GM21619 (cell line): ENCODE results near the gene PAPPA2.

Experiments used
- ATAC-seq: cut with Tn5 transposase; IDR thresholded peaks from one replicate; pipeline ENCODE4 v1.9.1; 2021; ENCODE audit not compliant: unreplicated experiment

PAPPA2 gene

GRCh38 chr1:176485083-176485482 lies 22.1 kb downstream of the PAPPA2 start:
- no peak for ATAC-seq

- no peak for ATAC-seq
Measured at GRCh38 chr1:176494436-176494835, 31.5 kb downstream of the PAPPA2 start.

GRCh38 chr1:176499671-176500070 lies 36.7 kb downstream of the PAPPA2 start:
- ATAC-seq, result no peak

- no peak for ATAC-seq
Measured at GRCh38 chr1:176501599-176501998, 38.6 kb downstream of the PAPPA2 start.

DNA sequence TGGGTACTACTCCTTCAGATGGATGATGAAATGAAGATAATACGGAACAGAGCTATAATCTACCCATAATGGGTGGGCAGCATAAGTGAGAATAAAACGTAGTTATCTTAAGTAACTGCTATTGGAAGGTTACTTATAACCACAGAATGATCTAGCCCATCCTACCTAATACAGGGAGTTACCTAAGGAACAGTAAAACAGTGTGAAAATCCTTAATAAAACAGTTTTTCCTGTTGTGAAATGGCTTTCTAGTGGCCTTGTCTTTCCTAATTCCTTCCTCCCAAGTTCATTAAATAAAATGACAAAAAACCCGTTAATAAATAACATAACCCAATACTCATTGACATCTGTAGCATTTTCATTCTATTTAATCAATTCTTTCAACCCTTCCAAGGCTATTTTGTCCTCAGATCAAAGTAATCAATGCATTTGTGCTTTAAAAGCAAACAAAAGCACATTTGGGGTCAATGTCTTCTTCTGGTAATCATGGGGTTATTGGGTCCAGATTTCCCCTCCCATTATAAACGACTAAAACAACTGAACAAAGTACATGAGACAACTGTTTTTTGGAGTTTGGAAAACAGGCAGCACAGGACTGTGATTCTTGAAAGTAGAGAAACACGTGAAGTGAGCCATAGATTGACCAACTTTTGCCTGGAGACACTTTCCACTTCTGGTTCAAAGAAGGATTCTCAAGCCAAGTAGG lies 42.0 kb downstream of the PAPPA2 start:
- ATAC-seq, result no peak

DNA sequence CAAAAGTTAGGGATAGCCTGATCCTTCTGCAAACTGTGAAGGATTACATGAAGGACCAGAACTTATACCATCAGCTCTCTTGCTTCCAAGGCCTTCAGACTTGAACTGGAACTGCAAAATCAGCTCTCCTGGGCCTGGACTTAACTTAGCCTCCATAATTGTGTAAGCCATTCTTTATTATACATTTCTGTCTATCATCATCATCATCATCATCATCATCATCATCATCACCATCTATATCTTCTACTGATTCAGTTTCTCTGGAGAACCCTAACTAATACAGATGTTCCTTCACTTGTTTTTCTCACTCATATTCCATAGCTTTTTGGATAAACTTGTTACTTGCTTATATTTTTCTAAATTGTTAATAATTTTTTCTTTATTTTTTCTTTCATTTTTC lies 50.0 kb downstream of the PAPPA2 start:
- no peak for ATAC-seq

GRCh38 chr1:176515310-176515709 lies 52.3 kb downstream of the PAPPA2 start:
- no peak for ATAC-seq

GRCh38 chr1:176517484-176517883 lies 54.5 kb downstream of the PAPPA2 start:
- ATAC-seq, result peak; percentile 96

DNA sequence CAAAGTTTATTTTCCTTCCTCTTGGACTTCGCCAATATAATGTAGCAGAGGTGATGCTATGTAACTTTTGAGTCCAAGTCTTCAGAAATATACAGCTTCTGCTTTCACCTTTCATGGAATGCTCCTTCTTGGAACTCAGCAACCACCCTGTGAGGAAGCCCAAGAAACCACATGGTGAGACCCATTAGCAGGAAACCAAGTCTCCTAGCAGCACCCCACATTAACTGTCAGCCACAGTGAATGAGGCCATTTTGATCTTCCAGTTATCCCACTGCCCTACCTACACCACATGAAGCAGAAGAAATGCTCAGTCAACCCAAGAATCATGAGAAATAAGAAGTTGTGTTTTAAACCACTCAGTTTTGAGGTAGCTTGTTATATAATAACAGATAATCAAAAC lies 58.2 kb downstream of the PAPPA2 start:
- ATAC-seq, result no peak

DNA sequence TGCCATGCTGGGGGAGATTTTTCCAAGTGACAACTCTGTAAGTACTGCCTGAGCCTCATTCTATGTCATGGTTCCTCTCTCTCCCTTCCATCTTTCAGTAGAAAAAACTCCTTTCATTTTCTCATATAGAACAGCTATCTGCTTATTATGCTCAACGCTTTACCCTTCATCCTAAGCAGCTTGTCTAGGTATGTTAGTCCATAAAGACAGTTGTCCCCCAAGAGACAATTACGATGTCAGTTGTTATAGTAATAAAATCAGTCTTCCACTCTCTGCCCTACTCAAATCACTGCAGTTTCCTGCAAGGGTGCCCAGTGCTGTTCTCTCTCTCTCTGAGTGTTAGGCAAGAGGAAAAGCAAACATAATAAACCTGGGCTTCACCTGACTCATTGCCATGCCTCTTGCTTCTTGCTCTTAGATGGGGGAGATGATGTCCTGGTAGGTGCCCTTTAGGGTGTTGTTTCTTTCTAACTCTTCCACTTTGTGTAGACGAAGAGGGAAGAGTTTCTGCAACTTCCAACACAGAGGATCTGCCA lies 59.4 kb downstream of the PAPPA2 start:
- ATAC-seq, result no peak

- no peak for ATAC-seq
Measured at GRCh38 chr1:176529395-176530090, 66.6 kb downstream of the PAPPA2 start.

DNA sequence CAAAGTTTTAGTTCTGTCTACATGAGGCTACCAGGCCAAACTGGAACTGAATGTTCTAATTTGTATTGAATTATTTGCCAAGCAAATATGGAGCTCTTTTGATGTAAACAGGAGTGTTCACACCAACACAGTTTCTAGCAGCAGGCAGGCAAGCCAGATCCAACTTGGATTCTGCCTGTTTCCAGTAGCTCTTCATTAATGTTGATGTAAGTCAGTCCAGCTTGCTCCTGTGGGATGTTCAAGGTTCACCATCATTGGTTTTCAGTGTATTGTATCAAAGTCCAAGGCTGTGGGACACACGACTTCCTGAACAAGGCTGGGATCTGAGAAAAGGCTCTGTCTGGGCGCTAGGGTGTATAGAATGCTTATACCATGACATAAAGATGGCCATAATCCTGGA lies 68.1 kb downstream of the PAPPA2 start:
- ATAC-seq, result no peak

GRCh38 chr1:176531921-176532897 lies 69.2 kb downstream of the PAPPA2 start:
- no peak for ATAC-seq

GRCh38 chr1:176533020-176533419 lies 70.0 kb downstream of the PAPPA2 start:
- ATAC-seq, result no peak

GRCh38 chr1:176536588-176536987 lies 73.6 kb downstream of the PAPPA2 start:
- ATAC-seq, result no peak

GRCh38 chr1:176539018-176539417 lies 76.0 kb downstream of the PAPPA2 start:
- no peak for ATAC-seq

- no peak for ATAC-seq
Measured at GRCh38 chr1:176540428-176540827, 77.5 kb downstream of the PAPPA2 start.

DNA sequence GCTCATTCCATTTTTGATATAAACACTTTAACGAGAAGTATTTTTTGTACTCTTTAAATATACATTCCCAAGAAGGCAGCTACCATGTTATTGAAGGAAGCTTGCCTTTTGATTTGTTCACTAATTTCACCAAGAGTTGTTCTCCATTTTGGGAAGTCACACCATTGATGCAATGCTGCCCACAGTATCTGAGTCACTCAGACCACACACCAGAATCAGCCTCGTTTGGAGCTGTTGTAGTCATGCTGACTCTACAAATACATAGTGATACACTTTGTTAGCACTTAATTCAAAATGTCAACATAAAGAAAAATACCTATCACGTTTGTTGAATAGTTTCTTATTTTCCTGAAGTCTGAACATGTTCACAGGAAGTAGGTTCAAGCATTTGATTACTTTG lies 78.7 kb downstream of the PAPPA2 start:
- no peak for ATAC-seq

DNA sequence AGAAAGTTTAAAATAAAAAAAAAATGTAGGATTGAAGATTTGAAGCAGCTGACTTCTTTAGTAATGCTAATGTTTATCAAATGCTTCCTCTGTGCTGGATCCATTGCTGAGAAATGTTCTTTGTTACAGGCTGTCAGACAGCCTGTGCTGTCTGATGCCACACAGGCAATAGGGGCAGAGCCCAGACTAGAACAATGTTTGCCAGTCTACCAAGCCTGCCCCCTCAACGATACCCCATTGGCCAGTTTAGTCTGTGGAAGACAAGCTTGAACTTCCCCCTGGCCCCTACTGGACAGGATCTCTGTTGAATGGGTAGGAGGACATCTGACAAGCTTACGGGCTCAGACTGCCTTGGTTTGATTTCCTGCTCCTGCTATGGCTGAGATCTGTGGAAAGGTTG lies 79.4 kb downstream of the PAPPA2 start:
- ATAC-seq, result no peak

DNA sequence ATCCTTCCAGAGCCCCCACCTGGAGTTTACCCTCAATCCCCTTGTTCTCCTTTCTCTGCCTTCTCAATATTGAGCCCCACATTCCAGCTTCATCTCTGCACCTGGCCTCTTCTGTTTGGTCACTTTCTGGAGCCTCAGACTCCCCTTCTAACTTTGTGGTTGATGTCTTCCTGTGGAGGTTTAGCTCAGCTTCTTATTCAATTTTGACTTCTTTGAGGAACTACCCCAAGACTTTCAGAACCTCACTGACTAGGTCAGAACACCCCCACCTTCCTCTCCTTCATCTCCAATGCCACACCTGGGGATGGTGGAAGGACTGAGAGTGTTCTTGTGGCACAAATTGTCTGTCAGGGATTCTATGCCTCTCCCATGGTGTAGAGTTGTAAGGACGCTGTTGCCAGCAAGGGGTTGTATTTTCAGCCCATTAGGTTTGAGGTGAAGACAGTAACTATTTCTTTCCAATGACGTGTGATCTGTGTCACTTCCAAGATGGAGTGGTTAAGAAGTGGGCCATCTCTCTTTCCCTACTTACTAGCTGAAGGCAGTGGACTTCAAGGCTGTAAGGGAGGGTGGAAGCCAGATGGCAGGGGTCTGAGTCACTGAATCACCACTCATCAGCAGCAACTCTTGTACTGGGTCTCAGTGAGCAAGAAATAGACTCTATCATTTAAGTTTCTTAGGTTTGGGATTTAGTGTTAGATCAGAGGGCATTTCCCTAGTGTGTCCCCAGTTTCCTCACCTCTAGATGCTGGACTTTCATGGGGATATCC lies 80.6 kb downstream of the PAPPA2 start:
- ATAC-seq, result no peak
